ENCODE measurements around the gene ABR.

- TF ChIP-seq, protein P1, sequence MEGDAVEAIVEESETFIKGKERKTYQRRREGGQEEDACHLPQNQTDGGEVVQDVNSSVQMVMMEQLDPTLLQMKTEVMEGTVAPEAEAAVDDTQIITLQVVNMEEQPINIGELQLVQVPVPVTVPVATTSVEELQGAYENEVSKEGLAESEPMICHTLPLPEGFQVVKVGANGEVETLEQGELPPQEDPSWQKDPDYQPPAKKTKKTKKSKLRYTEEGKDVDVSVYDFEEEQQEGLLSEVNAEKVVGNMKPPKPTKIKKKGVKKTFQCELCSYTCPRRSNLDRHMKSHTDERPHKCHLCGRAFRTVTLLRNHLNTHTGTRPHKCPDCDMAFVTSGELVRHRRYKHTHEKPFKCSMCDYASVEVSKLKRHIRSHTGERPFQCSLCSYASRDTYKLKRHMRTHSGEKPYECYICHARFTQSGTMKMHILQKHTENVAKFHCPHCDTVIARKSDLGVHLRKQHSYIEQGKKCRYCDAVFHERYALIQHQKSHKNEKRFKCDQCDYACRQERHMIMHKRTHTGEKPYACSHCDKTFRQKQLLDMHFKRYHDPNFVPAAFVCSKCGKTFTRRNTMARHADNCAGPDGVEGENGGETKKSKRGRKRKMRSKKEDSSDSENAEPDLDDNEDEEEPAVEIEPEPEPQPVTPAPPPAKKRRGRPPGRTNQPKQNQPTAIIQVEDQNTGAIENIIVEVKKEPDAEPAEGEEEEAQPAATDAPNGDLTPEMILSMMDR (IDR thresholded peaks at IDR 0.05): no peak
- TF ChIP-seq POLR2A (IDR thresholded peaks at IDR 0.05): no peak
- TF ChIP-seq EP300 (IDR thresholded peaks at IDR 0.05): no peak
- TF ChIP-seq POLR2AphosphoS5 (IDR thresholded peaks at IDR 0.05): no peak
Measured at GRCh38 chr17:1156864-1157263, 22.9 kb downstream of the ABR start.

Measured in suprapubic skin (tissue), 4 donors.